Upper lobe of left lung (tissue), 6 donors: ENCODE data around the gene STIM1. TPM values are rescaled to one million over a fixed set of nuclear protein-coding genes. Genes with fewer than 3 reads are reported as not detected.

Experiments
- ATAC-seq, 2 donors: fragments of 200-7000 bp; cut with Tn5 transposase; one replicate each; pipeline ENCODE4 v1.9.1; 2022; ENCODE audit warnings: mild to moderate bottlenecking in 2 of 2, moderate library complexity in 2 of 2; ENCODE audit not compliant: low FRiP score in 2 of 2
- DNase-seq, 2 donors: peaks; one replicate each; pipeline ENCODE4 v3.0.0-alpha.2; 2019 to 2020
- H3K27ac ChIP-seq, 4 donors: fragments of 200-600 bp; sonication (generic); one replicate each; pipeline ENCODE4 v1.5.1; 2016 to 2019
- H3K27me3 ChIP-seq, 4 donors: fragments of 200-600 bp; sonication (generic); one replicate each; pipeline ENCODE4 v1.5.1; 2017 to 2019
- H3K36me3 ChIP-seq, 4 donors: fragments of 200-600 bp; sonication (generic); one replicate each; pipeline ENCODE4 v1.5.1; 2016 to 2019
- H3K4me1 ChIP-seq, 4 donors: fragments of 200-600 bp; sonication (generic); one replicate each; pipeline ENCODE4 v1.5.1; 2018 to 2019
- H3K4me3 ChIP-seq, 4 donors: fragments of 200-600 bp; sonication (generic); one replicate each; pipeline ENCODE4 v1.5.1; 2017 to 2019; ENCODE audit warnings: mild to moderate bottlenecking in 2 of 4, moderate library complexity in 1 of 4
- H3K9me3 ChIP-seq, 4 donors: fragments of 200-600 bp; sonication (generic); one replicate each; pipeline ENCODE4 v1.5.1; 2018 to 2019
- EP300 ChIP-seq, 4 donors: sonication (generic); formaldehyde crosslinking; IDR thresholded peaks; one replicate each; pipeline ENCODE4 v1.5.1; 2017; ENCODE audit warnings: antibody characterized with exemption in 4 of 4, control low read depth in 2 of 4
- POLR2A ChIP-seq, 4 donors: fragments of 450-650 bp; IDR thresholded peaks; one replicate each; pipeline ENCODE4 v1.5.1; 2016 to 2017; ENCODE audit warnings: antibody characterized with exemption in 4 of 4, mild to moderate bottlenecking in 2 of 4
- POLR2AphosphoS5 ChIP-seq, 2 donors: sonication (generic); formaldehyde crosslinking; IDR thresholded peaks; one replicate each; pipeline ENCODE4 v1.5.1; 2017; ENCODE audit warnings: antibody characterized with exemption in 2 of 2
- WGBS, 2 donors: methylation state at CpG; one replicate each; pipeline ENCODE4 v1.1.5; 2017 to 2018; 5-methylcytosine and 5-hydroxymethylcytosine counted together
- small RNA-seq, 4 donors: library from RNA; depleted of rRNA; stranded (forward); fragments of <200 nt; gene quantifications; one replicate each; pipeline ENCODE3, GENCODE V24; 2016
- total RNA-seq, 6 donors: library from RNA; depleted of rRNA in 4 of 6; stranded (reverse); fragments of >200 nt in 4 of 6; gene quantifications; one replicate each; pipeline versions ENCODE4 v1.1.0 to v1.2.1, GENCODE V29; 2016 to 2021
- TF ChIP-seq, protein P1 (sequence below), 6 experiments: fragments of 450-650 bp in 4 of 6; fragments of 200-600 bp in 2 of 6; sonication (generic) in 2 of 6; IDR thresholded peaks; one replicate each; pipeline ENCODE4 v1.5.1; 2016 to 2019; ENCODE audit warnings: antibody characterized with exemption in 6 of 6
- donor health status: DM: no; HTN: no; CAD: no; lungs with moderate emphysema.
- donor health status: DM: no; HTN: yes; CAD: no; lungs with severe emphysema.

The STIM1 gene
- total RNA-seq, 6 donors from 2014 or later, result 39.7 to 81.8 (median 56.5) TPM

DNA sequence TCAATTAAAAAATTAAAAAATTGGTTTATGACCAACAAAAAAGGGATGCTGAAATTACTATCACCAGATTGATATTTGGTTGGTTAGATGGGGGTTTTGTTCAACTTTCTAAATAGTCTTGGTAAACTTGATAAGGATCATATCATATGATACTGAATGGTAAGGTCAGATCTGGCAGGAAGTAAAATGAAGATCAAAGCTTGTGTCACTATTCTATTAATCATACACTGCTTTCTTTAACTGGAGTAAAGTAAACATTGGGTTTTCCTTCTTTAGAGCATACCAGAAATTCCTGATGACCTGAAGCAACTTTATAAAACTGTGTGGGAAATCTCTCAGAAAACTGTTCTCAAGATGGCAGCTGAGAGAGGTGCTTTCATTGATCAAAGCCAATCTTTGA, 279.3 kb downstream of the STIM1 start:
- Histone ChIP-seq H3K27ac (no peak overlapping the region), H3K4me3 (no peak overlapping the region), H3K36me3 (peaks cover 6 to 61% (median 11%) of the 10 kb centered on the region in 4 donors), H3K27me3 (no peaks in the 10 kb centered on the region), H3K4me1 (peaks cover 0 to 4% (median 2%) of the 10 kb centered on the region in 4 donors), H3K9me3 (peaks cover 0 to 1% (median 0%) of the 10 kb centered on the region in 4 donors)
- no peak for DNase-seq
- TF ChIP-seq EP300 (IDR thresholded peaks at IDR 0.05), result no peak
- TF ChIP-seq, protein P1, sequence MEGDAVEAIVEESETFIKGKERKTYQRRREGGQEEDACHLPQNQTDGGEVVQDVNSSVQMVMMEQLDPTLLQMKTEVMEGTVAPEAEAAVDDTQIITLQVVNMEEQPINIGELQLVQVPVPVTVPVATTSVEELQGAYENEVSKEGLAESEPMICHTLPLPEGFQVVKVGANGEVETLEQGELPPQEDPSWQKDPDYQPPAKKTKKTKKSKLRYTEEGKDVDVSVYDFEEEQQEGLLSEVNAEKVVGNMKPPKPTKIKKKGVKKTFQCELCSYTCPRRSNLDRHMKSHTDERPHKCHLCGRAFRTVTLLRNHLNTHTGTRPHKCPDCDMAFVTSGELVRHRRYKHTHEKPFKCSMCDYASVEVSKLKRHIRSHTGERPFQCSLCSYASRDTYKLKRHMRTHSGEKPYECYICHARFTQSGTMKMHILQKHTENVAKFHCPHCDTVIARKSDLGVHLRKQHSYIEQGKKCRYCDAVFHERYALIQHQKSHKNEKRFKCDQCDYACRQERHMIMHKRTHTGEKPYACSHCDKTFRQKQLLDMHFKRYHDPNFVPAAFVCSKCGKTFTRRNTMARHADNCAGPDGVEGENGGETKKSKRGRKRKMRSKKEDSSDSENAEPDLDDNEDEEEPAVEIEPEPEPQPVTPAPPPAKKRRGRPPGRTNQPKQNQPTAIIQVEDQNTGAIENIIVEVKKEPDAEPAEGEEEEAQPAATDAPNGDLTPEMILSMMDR (IDR thresholded peaks at IDR 0.05), result no peak
- TF ChIP-seq POLR2A (IDR thresholded peaks at IDR 0.05), result no peak
- TF ChIP-seq POLR2AphosphoS5 (IDR thresholded peaks at IDR 0.05), result no peak
- ATAC-seq, result no peak

DNA sequence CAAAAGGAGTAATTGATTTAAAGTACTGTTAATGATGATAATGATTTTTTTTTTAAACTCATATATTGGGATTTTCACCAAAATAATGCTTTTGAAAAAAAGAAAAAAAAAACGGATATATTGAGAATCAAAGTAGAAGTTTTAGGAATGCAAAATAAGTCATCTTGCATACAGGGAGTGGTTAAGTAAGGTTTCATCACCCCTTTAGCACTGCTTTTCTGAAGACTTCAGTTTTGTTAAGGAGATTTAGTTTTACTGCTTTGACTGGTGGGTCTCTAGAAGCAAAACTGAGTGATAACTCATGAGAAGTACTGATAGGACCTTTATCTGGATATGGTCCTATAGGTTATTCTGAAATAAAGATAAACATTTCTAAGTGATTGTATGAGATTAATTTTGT, 283.0 kb downstream of the STIM1 start:
- peaks cover 6 to 67% (median 14%) of the 10 kb centered on the region in 4 donors for H3K36me3 ChIP-seq
- 92 to 95% methylated on average over 1 of the region's 1 CpG for WGBS, 2 donors
- H3K4me3 ChIP-seq, result no peak overlapping the region

GRCh38 chr11:4140067-4140636, 284.7 kb downstream of the STIM1 start:
- Histone ChIP-seq H3K27me3 (no peaks in the 10 kb centered on the region), H3K36me3 (peaks cover 6 to 55% (median 12%) of the 10 kb centered on the region in 4 donors), H3K4me3 (no peak overlapping the region), H3K4me1 (peaks cover 0 to under 1% (median 0%) of the 10 kb centered on the region in 4 donors), H3K9me3 (peaks cover 0 to 4% (median 0%) of the 10 kb centered on the region in 4 donors), H3K27ac (no peak overlapping the region)
- no peak for DNase-seq
- ATAC-seq, result no peak
- no peak for TF ChIP-seq POLR2AphosphoS5 (IDR thresholded peaks at IDR 0.05)
- no peak for TF ChIP-seq EP300 (IDR thresholded peaks at IDR 0.05)
- no peak for TF ChIP-seq POLR2A (IDR thresholded peaks at IDR 0.05)
- TF ChIP-seq, protein P1 (IDR thresholded peaks at IDR 0.05), result no peak
- WGBS, 2 donors, result 100% methylated on average over 2 of the region's 2 CpGs

More for the DNA sequence above, 283.0 kb downstream of the STIM1 start:
- Histone ChIP-seq H3K27ac (no peak overlapping the region), H3K27me3 (no peaks in the 10 kb centered on the region), H3K4me1 (peaks cover 0 to 4% (median 2%) of the 10 kb centered on the region in 4 donors), H3K9me3 (peaks cover 0 to 4% (median 0%) of the 10 kb centered on the region in 4 donors)
- ATAC-seq (no peak), DNase-seq (no peak)
- TF ChIP-seq POLR2AphosphoS5 (IDR thresholded peaks at IDR 0.05) (no peak), EP300 (IDR thresholded peaks at IDR 0.05) (no peak), POLR2A (IDR thresholded peaks at IDR 0.05) (no peak)
- TF ChIP-seq, protein P1 (IDR thresholded peaks at IDR 0.05), result no peak

Small RNAs within 50 kb of the gene (small RNA-seq; reads per million reads assigned to genes)
- 0 reads per million in 4 donors for gene AC087441.2
- gene RF00409, result 0 reads per million in 4 donors
- gene RPS29P20, result 0 reads per million in 4 donors

Other genes starting within 250 kb of the STIM1 start
- gene ART5, start 213.7 kb upstream of the STIM1 start, total RNA-seq, result 1 to 10 TPM in 2 of 6 donors, under 1 TPM in 2, not detected in 2; 0.49 to 3.6 (median 1.3) TPM
- gene ART1, start 210.5 kb upstream of the STIM1 start, total RNA-seq, result 1 to 10 TPM in 2 of 6 donors, under 1 TPM in 2, not detected in 2; 0.61 to 1.9 (median 1.2) TPM
- gene CHRNA10, start 184.3 kb upstream of the STIM1 start, total RNA-seq, result 1 to 10 TPM in 4 of 6 donors, under 1 TPM in 1, not detected in 1; 0.89 to 6.3 (median 2.3) TPM
- gene NUP98, start 58.1 kb upstream of the STIM1 start, total RNA-seq, result 100 to 1,000 TPM in 2 of 6 donors, 10 to 100 TPM in 4; 66.6 to 127 (median 86.1) TPM
- 100 to 1,000 TPM in 1 of 6 donors, 10 to 100 TPM in 5; 19.5 to 106 (median 25.2) TPM for gene PGAP2, start 47.1 kb upstream of the STIM1 start, total RNA-seq
- 100 to 1,000 TPM in 2 of 6 donors, 10 to 100 TPM in 4; 67.0 to 137 (median 85.1) TPM for gene RHOG, start 14.7 kb upstream of the STIM1 start, total RNA-seq
- gene RRM1, start 239.1 kb downstream of the STIM1 start, total RNA-seq, result 10 to 100 TPM in 5 of 6 donors, 1 to 10 TPM in 1; 9.8 to 30.5 (median 25.4) TPM